MM.1S (cell line): ENCODE data around the gene GRIK1.

Experiments
- CTCF ChIP-seq: fragments of 300-600 bp; sonication (generic); IDR thresholded peaks from 2 replicates; pipeline ENCODE4 v1.5.1; 2016; ENCODE audit warnings: antibody characterized with exemption, low read length, mixed read lengths
- EZH2 ChIP-seq: fragments of 300-600 bp; sonication (generic); optimal IDR thresholded peaks from 2 replicates; pipeline ENCODE3; 2017; ENCODE audit warnings: low read depth, mild to moderate bottlenecking, antibody characterized with exemption, low read length, mixed read lengths
- EZH2phosphoT487 ChIP-seq: fragments of 300-600 bp; sonication (generic); IDR thresholded peaks from 2 replicates; pipeline ENCODE4 v1.6.1; 2018; ENCODE audit warnings: antibody characterized with exemption, low read length

DNA sequence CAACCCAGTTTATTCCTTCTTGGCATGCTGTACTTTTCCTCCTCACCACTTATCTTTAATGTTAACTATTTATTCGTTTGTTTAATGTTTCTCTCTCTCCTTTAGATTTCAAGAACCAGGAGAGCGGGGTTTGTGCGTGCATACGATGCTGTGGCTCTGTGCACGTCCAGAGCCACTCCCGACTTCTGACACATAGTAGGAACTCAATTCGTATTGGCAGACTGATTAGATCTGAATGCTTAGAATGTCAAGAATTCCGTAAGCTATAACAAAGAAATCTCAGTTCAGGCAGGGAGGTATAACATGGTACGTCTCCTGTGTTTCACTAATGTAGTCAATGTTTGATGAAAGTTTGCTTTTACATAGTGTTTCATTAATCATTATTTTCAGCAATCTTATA is 7.3 kb upstream of the GRIK1 start:
- TF ChIP-seq CTCF (no peak), EZH2 (no peak), EZH2phosphoT487 (no peak)
